ENCODE results near the gene VDR.

VDR gene

GRCh38 chr12:47889040-47889439, 15.8 kb downstream of the VDR start:
- no peak for DNase-seq

DNA sequence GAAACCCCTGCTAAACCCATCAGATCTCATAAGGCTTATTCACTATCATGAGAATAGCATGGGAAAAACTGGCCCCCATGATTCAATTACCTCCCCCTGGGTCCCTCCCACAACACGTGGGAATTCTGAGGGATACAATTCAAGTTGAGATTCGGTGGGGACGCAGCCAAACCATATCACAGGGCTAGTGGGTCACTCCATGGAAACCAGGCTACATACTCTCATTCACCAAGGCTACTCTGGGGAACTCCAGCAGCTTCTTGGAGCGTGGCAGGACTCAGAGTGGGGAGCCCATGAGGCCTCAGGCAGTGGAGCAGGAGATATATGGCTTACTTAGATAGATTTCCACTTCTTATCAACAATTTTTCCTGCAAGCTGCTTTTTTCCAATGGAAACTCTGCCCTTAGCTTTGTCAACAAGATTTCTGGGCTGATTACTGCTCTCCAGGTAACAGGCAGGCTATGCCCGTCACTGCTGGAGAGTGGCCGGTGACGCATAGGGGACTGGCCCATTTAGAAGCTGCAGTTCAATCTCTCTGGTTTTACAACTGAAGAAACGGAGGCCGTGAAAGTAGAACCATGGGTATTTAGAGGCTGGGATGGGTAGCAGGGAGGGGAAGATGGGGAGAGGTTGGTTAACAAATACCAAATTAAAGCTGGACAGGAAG, 16.5 kb downstream of the VDR start:
- no peak for DNase-seq

- DNase-seq, result no peak
Measured at GRCh38 chr12:47887529-47887928, 17.3 kb downstream of the VDR start.

GRCh38 chr12:47886510-47887240, 18.1 kb downstream of the VDR start:
- DNase-seq, result no peak

- DNase-seq, result no peak
Measured at GRCh38 chr12:47885566-47885965, 19.2 kb downstream of the VDR start.

- DNase-seq, result no peak
Measured at GRCh38 chr12:47885012-47885501, 19.7 kb downstream of the VDR start.

DNA sequence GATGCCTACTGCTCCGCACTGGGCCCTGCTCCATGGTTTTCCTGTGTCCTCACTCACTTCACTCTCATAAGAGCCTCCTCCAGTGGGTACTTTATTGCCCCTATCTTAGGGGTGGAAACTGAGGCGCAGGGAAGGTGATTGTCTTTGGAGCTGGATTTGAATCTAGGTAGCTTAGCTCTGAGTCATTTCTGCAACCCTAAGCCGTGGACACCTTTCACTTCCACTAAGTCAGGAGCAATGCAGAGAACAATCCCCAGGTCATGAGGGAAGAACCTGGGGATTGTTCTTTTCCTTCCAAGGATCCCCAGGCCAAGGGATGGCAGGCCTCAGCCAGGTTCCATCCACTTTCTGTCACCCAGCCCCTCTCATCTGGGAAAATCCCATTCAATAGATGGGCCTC, 20.3 kb downstream of the VDR start:
- no peak for DNase-seq

- DNase-seq, result no peak
Measured at GRCh38 chr12:47883663-47884195, 21.1 kb downstream of the VDR start.

DNA sequence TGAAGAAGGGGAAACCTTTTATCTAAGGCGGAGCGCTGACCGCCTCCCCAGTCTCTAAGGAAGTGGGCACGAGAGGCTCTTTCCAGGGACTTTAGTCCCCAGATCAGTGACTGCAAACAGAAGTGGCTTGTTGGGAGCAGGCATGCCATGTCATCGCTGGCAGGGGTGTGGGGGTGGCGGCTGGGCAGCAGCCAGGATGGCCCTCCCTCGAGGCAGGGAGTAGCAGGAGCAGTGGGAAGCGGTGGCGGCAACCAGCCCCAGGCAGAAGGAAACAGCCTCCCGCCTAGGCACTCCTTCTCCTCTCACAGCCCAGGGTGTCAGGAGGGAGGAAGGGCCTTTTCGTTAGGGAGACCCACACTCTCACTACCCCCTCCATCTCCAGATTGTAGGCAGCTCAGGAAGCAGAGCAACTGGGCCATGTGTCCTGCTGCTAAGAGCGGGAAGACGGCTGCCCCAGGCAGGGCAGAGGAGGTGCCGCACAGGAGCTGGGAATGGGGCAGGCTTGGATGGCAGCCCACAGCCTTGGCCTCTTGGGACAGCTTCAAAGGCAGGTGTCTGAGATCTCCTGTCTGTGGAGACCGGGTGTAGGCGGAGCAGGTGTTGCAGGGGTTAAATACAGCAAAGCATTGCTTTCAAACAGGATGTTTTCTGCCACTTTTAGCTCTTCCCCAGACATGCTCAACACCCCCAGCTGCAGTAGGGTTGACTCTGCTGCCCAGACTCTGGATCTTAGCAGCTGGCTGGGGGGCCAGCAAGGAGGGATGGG, 21.8 kb downstream of the VDR start:
- DNase-seq, result no peak

GRCh38 chr12:47881826-47882427, 22.9 kb downstream of the VDR start:
- no peak for DNase-seq

DNA sequence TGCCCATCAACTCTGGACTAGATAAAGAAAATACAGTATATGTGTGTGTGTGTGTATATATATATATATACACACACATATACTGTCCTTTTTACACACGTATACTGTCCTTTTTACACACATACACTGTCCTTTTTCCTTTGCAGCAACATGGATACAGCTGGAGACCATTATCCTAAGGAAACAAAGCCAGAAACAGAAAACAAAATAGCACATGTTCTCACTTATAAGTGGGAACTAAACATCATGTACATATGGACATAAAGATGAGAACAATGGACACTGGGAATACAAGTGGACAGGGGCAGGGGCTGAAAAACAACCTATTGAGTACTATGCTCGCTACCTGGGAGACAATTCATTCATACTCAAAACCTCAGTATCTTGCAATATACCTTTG, 23.7 kb downstream of the VDR start:
- no peak for DNase-seq

DNA sequence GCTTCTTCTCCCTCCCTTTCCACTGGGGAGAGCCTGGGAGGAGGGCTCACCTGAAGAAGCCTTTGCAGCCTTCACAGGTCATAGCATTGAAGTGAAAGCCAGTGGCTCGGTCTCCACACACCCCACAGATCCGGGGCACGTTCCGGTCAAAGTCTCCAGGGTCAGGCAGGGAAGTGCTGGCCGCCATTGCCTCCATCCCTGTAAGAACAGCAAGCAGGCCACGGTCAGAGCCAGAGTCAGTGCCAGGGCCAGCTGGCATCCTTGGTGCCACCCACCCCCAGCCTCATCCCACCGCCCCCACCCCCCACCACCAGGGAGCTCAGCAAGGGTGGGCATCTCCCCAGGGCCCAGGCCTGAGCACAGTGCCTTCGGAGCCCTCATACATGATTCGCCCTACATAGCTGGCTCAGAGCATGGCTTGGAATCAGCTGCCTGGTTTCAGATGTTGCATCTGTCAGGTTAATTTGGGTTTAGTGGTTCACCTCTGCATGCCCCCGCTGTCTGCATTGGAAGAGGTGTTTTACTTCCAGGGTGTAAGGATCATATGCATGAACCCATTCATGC, 25.8 kb downstream of the VDR start:
- DNase-seq, result no peak

GRCh38 chr12:47878293-47878917, 26.4 kb downstream of the VDR start:
- DNase-seq, result no peak

DNA sequence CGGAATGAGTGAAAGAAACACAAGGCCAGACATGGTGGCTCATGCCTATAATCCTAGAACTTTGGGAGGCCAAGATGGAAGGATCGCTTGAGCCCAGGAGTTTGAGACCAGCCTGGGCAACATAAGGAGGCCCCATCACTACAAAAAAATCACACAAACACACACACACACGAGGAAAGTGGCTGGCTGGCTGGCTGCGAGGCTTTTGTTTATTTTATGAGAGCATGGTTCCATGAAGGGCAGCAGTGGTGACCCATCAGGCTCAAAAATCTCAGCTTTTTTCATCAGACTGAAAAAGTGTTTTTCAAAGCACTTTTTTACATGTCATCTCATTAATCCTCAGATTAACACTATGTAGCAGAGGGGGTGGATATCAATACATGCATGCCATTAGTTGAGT, 27.7 kb downstream of the VDR start:
- no peak for DNase-seq

DNA sequence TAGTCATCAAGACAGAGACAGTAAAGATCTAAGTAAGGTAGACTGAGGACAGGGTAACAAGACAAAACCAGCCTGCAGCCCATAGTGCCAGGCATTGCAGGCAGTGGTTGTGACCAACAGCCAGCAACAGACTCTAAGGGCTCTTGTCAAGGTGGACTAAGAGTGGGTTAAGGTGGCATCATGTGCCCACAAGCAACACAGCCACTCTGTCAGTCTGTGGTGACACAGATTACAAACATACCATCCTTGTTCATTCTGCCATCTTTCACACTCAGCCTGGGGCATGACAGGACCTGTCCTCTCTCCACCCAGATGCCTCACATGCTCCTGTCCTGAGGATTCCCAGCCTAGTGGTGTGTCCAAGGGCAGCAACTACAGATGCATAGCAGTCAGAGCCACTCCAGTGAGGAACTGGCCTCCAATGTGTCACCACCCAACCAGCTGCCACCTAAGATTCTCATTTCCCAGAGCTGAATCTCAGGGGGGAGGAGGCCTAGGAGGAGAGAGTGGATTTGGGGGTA, 28.3 kb downstream of the VDR start:
- DNase-seq, result no peak

DNA sequence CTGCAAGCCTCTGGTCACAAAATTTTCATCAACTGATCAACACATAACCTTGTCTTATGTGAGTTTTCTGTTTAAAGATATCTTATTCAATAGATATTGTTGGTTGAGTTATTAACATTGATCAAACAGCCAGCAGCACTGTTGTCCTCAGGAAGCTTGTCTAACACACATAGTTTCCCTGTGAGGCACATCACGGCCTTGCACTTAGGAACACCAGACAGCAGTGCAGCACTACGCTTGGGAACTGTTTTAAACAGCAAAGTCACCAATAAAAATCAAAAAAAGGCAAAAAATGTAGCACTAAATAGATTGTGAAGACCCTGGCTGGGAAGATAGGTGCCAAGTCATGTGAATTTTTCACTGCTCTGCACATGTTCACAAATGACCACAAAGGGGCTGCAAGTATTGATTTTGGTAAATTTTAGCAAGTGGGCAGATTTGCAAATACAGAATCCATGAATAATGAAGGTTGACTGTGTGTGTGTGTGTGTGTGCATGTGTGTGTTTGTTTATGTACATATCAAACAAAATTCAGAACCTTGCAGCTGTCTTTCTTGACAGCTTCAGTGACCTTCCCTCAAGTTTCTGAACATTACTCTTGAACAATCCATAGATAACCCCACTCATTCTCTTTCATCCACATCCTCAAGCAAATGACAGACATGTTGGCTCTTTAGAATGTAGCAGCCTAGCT, 28.9 kb downstream of the VDR start:
- DNase-seq, result no peak

- DNase-seq, result no peak
Measured at GRCh38 chr12:47874316-47874715, 30.5 kb downstream of the VDR start.

GRCh38 chr12:47870175-47870781, 34.5 kb downstream of the VDR start:
- DNase-seq, result no peak

DNA sequence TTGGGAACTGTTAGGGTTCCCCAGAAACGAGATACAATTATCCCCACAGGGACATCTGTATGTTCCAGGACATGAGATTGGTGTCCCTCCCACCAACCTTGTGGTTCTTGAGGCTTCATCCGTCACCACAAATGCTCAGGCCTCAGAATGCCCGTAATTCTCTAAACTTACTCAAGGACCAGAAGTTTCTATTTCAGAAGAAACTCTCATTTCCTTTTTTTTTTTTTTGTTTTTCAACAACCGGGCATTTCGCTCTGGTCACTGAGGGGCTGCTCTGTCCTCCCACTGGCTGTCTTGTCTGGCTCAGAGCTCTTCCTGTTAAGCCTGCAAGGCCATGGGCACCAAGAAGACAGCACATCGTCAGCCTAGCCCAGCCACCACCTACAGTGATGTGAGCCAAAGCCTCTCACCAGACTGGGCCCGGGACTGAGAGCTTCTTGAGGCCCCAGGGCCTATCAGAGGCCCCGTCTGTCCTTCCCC, 36.2 kb downstream of the VDR start:
- DNase-seq, result no peak

GRCh38 chr12:47868041-47868440, 36.8 kb downstream of the VDR start:
- no peak for DNase-seq

- DNase-seq, result no peak
Measured at GRCh38 chr12:47867495-47867941, 37.3 kb downstream of the VDR start.
